HFFc6 (cell line): ENCODE measurements around the gene MMP23B. TPM values are rescaled to one million over a fixed set of nuclear protein-coding genes. Genes with fewer than 3 reads are reported as not detected.

ENCODE experiments used
- DNase-seq: peaks from one replicate; pipeline ENCODE4 v3.0.0-alpha.2; 2018
- H3K27ac Mint-ChIP-seq: 2 replicates; pipeline ENCODE4 v1.8.0; 2020; ENCODE audit warnings: mild to moderate bottlenecking, mixed read lengths
- H3K27me3 Mint-ChIP-seq: 2 replicates; pipeline ENCODE4 v1.8.0; 2021; ENCODE audit warnings: mild to moderate bottlenecking, moderate library complexity, mixed read lengths; ENCODE audit not compliant: insufficient read depth
- H3K36me3 Mint-ChIP-seq: 2 replicates; pipeline ENCODE4 v1.8.0; 2021; ENCODE audit warnings: low read depth, mixed read lengths
- H3K4me1 Mint-ChIP-seq: 2 replicates; pipeline ENCODE4 v1.8.0; 2020; ENCODE audit warnings: low read depth, mixed read lengths
- H3K4me3 Mint-ChIP-seq: 2 replicates; pipeline ENCODE4 v1.8.0; 2020; ENCODE audit warnings: mild to moderate bottlenecking, moderate library complexity, mixed read lengths
- H3K9me3 Mint-ChIP-seq: 2 replicates; pipeline ENCODE4 v1.8.0; 2020; ENCODE audit warnings: mild to moderate bottlenecking, mixed read lengths
- total RNA-seq, 6 experiments: library from RNA; stranded (reverse); fragmentation: NEBNext Ultra II Directional; extraction: Animal tissue kit (Norgen Biotek cat#: 25700); gene quantifications; 2 replicates in 1 of 6; 3 replicates in 5 of 6; pipeline ENCODE4 v1.2.3, GENCODE V29; 2021
- TF ChIP-seq, protein P1 (sequence below): fragments of 200-600 bp; sonication (generic); IDR thresholded peaks from 2 replicates; pipeline ENCODE4 v1.5.0; 2021; ENCODE audit warnings: antibody characterized with exemption, mild to moderate bottlenecking

MMP23B gene
- total RNA-seq, 6 experiments from 2014 or later: 2.8 to 7.1 (median 5.1) TPM

DNA sequence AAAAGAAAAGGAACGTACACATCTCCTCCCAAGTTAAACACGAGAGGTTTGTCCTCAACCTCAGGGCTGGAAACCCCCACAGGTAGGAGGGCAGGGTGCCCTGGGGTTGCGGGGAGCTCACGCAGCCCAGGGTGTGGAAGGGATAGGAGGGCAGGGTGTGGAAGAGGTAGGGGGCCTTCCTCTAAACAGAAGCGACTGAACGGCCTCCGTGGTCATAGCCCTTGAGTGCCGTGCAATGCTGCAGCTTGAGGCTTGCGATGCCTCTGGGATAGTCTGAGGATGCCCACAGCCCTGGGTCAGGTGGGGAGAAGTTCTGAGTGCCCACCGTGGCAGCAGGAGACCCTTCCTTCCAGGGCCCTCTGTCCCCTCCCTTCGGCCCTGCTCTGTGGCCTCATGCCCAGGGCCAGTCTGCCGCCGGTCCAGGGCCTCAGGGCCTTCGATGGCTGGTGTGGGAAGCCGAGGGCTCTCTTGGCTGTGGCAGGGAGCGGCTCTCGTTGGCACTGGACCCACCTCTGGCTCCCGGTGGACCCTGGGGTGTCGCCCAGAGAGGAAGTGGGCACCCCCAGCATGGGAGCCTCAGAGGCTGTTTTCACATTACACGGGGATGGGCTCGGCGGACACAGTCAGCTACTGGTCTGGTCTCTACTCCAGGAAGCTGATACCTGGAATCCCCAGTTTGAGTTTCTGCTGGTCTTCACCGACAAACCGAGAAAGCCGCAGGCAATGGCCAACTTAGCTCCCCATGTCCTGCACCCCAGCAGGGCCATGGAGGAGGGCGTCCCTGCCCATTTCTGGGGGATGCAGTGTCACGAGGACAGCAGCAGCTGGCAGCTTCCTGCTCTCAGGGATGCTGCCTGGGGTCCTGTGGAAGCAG is 33.2 kb downstream of the MMP23B start:
- no peak for DNase-seq
- peaks cover 17% of the 10 kb centered on the region for H3K4me1 Mint-ChIP-seq
- H3K27ac Mint-ChIP-seq: no peak overlapping the region
- H3K36me3 Mint-ChIP-seq: peaks cover 4% of the 10 kb centered on the region
- H3K4me3 Mint-ChIP-seq: no peak overlapping the region
- H3K9me3 Mint-ChIP-seq: no peaks in the 10 kb centered on the region
- TF ChIP-seq, protein P1, sequence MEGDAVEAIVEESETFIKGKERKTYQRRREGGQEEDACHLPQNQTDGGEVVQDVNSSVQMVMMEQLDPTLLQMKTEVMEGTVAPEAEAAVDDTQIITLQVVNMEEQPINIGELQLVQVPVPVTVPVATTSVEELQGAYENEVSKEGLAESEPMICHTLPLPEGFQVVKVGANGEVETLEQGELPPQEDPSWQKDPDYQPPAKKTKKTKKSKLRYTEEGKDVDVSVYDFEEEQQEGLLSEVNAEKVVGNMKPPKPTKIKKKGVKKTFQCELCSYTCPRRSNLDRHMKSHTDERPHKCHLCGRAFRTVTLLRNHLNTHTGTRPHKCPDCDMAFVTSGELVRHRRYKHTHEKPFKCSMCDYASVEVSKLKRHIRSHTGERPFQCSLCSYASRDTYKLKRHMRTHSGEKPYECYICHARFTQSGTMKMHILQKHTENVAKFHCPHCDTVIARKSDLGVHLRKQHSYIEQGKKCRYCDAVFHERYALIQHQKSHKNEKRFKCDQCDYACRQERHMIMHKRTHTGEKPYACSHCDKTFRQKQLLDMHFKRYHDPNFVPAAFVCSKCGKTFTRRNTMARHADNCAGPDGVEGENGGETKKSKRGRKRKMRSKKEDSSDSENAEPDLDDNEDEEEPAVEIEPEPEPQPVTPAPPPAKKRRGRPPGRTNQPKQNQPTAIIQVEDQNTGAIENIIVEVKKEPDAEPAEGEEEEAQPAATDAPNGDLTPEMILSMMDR: no peak
- H3K27me3 Mint-ChIP-seq: no peaks in the 10 kb centered on the region

DNA sequence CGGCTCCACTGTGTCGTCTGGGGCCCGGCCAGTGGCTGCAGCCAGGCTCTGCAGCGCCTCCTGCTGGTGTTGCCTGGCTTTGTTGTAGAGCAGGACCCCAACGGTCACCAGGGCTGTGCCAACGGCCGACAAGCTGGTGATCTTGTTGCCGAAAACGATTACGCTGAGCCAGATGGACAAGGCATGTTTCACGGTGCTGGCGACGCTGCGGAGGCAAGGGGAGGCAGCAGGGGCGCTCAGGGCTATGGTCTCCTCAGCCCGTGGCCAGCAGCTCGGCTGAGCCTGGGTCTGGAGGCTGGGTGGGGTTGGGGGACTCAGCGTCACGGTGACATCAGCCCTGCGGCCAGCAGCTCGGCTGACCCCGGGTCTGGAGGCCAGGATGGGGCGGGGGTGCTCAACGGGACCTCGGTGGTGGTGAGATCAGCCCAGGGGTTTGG is 33.9 kb downstream of the MMP23B start:
- Mint-ChIP-seq H3K27me3 (no peaks in the 10 kb centered on the region), H3K27ac (no peak overlapping the region)

DNA sequence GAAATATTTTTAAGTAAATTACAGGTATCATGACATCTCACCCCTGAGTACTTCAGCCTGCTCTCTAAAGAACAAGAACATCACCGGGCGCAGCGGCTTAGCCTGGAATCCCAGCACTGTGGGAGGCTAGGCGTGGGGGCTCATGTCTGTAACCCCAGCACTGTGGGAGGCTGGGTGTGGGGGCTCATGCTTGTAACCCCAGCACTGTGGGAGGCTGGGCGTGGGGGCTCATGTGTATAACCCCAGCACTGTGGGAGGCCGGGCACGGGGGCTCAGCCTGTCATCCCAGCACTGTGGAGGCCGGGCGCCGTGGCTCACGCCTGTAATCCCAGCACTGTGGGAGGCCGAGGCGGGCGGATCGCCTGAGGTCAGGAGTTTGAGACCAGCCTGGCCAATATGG is 34.6 kb downstream of the MMP23B start:
- peaks cover 13% of the 10 kb centered on the region for H3K4me1 Mint-ChIP-seq
- TF ChIP-seq, protein P1: no peak
- peaks cover 8% of the 10 kb centered on the region for H3K36me3 Mint-ChIP-seq
- H3K4me3 Mint-ChIP-seq: no peak overlapping the region
- no peaks in the 10 kb centered on the region for H3K9me3 Mint-ChIP-seq
- no peaks in the 10 kb centered on the region for H3K27me3 Mint-ChIP-seq
- no peak overlapping the region for H3K27ac Mint-ChIP-seq
- no peak for DNase-seq

More for the DNA sequence above, 33.9 kb downstream of the MMP23B start:
- TF ChIP-seq, protein P1: peak; percentile 76
- Mint-ChIP-seq H3K4me1 (peaks cover 17% of the 10 kb centered on the region), H3K36me3 (peaks cover 4% of the 10 kb centered on the region), H3K9me3 (no peaks in the 10 kb centered on the region), H3K4me3 (no peak overlapping the region)
- no peak for DNase-seq

DNA sequence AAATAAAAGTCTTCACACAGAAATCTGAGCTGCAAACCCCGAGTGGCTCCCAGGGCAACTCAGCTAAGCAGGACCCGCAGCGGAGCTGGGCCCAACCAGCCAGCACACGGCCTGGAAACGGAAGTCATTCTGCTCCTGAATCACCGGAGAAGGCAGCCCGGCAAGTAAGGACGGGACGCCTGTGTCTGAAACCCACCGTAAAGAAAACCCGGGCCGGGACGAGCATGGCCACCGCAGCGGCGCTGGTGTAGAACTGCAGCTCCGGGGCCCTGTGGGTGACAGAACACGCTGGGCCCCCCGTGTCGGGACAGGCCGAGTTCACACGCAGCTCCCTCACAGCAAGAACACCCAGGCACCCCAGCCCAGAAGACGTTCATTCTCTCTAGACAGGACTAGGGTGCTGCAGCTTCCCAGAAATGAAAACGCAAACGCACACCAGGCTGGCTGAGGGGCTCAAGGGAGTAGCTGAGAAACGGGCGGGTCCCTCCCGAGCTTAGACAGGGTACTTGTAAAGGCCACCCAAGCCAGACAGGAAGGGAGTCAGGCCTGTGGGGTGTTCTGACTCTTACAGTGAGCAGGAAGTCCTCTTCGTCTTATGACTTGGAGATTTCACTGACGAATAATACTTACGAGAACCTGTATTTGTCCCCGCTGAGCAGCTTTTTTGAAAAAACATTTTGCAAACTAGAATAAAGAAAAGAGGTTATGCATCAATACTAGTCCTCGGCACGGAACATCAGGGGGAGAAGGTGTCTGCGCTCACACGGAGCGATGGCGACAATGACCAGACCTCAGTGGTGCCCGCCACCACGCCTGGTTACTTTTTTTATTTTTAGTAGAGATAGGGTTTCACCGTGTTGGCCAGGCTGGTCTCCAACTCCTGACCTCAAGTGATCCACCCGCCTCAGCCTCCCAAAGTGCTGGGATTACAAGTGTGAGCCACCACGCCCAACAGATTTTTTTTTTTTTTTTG is 37.8 kb downstream of the MMP23B start:
- H3K27me3 Mint-ChIP-seq: no peaks in the 10 kb centered on the region
- no peaks in the 10 kb centered on the region for H3K9me3 Mint-ChIP-seq
- TF ChIP-seq, protein P1: no peak
- H3K36me3 Mint-ChIP-seq: peaks cover 8% of the 10 kb centered on the region
- no peak overlapping the region for H3K27ac Mint-ChIP-seq
- no peak overlapping the region for H3K4me3 Mint-ChIP-seq
- DNase-seq: no peak
- no peaks in the 10 kb centered on the region for H3K4me1 Mint-ChIP-seq

DNA sequence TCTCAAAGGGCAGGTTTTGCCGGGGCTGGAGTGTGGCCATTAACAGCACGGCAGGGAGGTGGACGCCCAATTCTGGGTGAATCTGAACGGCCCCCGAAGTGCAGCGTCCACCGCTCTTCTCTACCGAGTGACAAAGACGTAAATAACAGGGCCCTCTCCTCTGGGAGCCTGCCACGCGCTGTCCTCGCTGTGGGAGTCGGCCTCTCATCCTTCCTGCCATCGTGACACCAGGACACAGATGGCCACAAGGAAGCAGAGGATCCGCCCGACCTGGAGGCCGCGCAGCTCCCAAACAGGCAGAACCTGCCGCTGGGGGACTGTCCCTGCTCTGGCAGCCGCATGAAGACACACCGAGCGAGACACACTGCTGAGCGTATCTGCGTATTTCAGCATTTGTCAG is 38.9 kb downstream of the MMP23B start:
- TF ChIP-seq, protein P1: no peak
- Mint-ChIP-seq H3K9me3 (no peaks in the 10 kb centered on the region), H3K36me3 (peaks cover 8% of the 10 kb centered on the region), H3K4me3 (no peak overlapping the region), H3K4me1 (no peaks in the 10 kb centered on the region), H3K27me3 (no peaks in the 10 kb centered on the region), H3K27ac (no peak overlapping the region)
- no peak for DNase-seq
